HL-60 (cell line): ENCODE measurements around the gene TRIM9.

Experiments
- DNase-seq, 2 experiments: peaks; one replicate each; pipeline ENCODE4 v3.0.0-alpha.2; 2010 to 2020; ENCODE audit warnings: low read depth in 1 of 2, low spot score in 1 of 2
- H3K27ac ChIP-seq: fragments of 250-450 bp; sonication (Bioruptor Pico); replicated peaks from 2 replicates; pipeline ENCODE4 v1.5.1; 2020; ENCODE audit warnings: mild to moderate bottlenecking, moderate library complexity
- H3K27me3 ChIP-seq: fragments of 250-450 bp; sonication (Bioruptor Pico); 2 replicates; pipeline ENCODE4 v1.5.1; 2021; ENCODE audit warnings: mild to moderate bottlenecking, moderate library complexity; ENCODE audit not compliant: insufficient read depth, poor library complexity, severe bottlenecking
- H3K4me3 ChIP-seq: replicated peaks from 2 replicates; pipeline ENCODE4 v1.5.1; 2011; ENCODE audit warnings: mild to moderate bottlenecking, control low read depth, low read length; ENCODE audit not compliant: insufficient read depth
- GABPA ChIP-seq: IDR thresholded peaks from 2 replicates; pipeline ENCODE4 v1.6.1; 2012; ENCODE audit warnings: low read depth
- POLR2AphosphoS5 ChIP-seq: IDR thresholded peaks from 2 replicates; pipeline ENCODE4 v1.6.1; 2012; ENCODE audit warnings: low read depth
- REST ChIP-seq: IDR thresholded peaks from 2 replicates; pipeline ENCODE4 v1.6.1; 2012; ENCODE audit warnings: low read depth; ENCODE audit not compliant: insufficient replicate concordance
- SPI1 ChIP-seq: IDR thresholded peaks from 2 replicates; pipeline ENCODE4 v1.6.1; 2012; ENCODE audit warnings: low read depth, mild to moderate bottlenecking, borderline replicate concordance
- TF ChIP-seq, protein P1 (sequence below): IDR thresholded peaks from one replicate; pipeline ENCODE4 v1.5.1; 2011; ENCODE audit warnings: low read length, control low read depth, inconsistent platforms; ENCODE audit not compliant: insufficient read depth

The TRIM9 gene

GRCh38 chr14:51109651-51110050 is 14.7 kb upstream of the TRIM9 start:
- H3K4me3 ChIP-seq, result no peak overlapping the region
- no peak overlapping the region for H3K27ac ChIP-seq
- H3K27me3 ChIP-seq, result no peaks in the 10 kb centered on the region
- TF ChIP-seq POLR2AphosphoS5 (no peak), GABPA (no peak), REST (no peak), SPI1 (no peak)
- TF ChIP-seq, protein P1, sequence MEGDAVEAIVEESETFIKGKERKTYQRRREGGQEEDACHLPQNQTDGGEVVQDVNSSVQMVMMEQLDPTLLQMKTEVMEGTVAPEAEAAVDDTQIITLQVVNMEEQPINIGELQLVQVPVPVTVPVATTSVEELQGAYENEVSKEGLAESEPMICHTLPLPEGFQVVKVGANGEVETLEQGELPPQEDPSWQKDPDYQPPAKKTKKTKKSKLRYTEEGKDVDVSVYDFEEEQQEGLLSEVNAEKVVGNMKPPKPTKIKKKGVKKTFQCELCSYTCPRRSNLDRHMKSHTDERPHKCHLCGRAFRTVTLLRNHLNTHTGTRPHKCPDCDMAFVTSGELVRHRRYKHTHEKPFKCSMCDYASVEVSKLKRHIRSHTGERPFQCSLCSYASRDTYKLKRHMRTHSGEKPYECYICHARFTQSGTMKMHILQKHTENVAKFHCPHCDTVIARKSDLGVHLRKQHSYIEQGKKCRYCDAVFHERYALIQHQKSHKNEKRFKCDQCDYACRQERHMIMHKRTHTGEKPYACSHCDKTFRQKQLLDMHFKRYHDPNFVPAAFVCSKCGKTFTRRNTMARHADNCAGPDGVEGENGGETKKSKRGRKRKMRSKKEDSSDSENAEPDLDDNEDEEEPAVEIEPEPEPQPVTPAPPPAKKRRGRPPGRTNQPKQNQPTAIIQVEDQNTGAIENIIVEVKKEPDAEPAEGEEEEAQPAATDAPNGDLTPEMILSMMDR, result no peak
- no peak for DNase-seq

DNA sequence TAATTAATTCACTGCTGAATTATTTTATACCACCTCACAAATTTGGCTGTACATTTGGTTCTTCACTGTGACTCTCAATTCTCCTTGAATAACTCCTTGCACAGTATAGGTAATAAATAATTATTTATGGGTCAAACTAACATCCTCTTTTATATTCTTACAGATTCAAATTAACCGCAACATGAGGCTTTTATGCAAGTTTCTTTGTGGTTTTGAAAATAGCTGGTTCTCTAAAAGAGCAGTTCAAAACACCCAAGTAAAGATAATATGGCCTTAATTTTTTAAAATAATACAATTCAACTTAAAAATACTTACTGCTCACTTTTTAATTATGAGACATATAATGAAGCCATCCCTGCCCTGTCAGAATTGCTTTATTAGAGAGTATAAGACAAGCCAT is 12.9 kb upstream of the TRIM9 start:
- TF ChIP-seq REST, result no peak
- TF ChIP-seq GABPA, result no peak
- TF ChIP-seq, protein P1, result no peak
- no peak for TF ChIP-seq POLR2AphosphoS5
- no peak for TF ChIP-seq SPI1
- Histone ChIP-seq H3K4me3 (no peak overlapping the region), H3K27me3 (no peaks in the 10 kb centered on the region), H3K27ac (no peak overlapping the region)
- DNase-seq, result no peak

DNA sequence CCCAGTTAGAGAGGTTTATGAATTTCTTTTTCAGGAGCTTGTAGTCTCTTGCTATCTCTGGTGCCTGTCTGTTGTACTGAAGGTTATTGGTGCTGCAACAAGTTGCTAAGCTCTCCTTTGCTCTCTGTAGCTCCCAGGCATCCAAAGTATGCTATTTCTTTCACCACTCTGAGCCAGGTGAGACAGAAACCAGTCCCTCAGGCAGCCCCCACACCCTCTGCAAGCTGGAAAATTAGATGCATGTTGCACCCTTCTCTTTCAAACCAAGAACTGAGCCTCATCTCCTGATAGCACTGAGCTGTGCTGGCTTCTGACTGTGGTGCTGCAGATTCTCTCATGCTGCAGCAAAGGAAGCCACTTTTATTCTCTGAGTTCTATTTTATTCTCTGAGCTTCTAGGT is 9.6 kb upstream of the TRIM9 start:
- DNase-seq, result no peak
- Histone ChIP-seq H3K27ac (no peak overlapping the region), H3K27me3 (peaks cover 6% of the 10 kb centered on the region)

More for the DNA sequence above, 9.6 kb upstream of the TRIM9 start:
- no peak for TF ChIP-seq REST
- TF ChIP-seq, protein P1, result no peak
- H3K4me3 ChIP-seq, result no peak overlapping the region
